A673 (cell line): ENCODE data around the gene ZNF500. TPM values are rescaled to one million over a fixed set of nuclear protein-coding genes. Genes with fewer than 3 reads are reported as not detected.
A peak's percentile ranks its signal among the peaks of the same experiment; 100 is the strongest.

Experiments used
- BruUV-seq: library from RNA; stranded (reverse); fragments of 400-500 nt; replicated peaks from 2 replicates; lab custom pipeline; 2021; lab: Mats Ljungman, UMichigan
- CTCF ChIA-PET: fragments of 300-600 bp; sonication (Branson Sonifier 250); formaldehyde crosslinking; loops from one replicate; lab custom pipeline; 2022; ENCODE audit warnings: antibody characterized with exemption; lab: Charles Lee
- POLR2A ChIA-PET: fragments of 300-600 bp; sonication (Branson Sonifier 250); formaldehyde crosslinking; loops from one replicate; lab custom pipeline; 2022; ENCODE audit warnings: antibody characterized with exemption; ENCODE audit not compliant: low non-redundant PET; lab: Charles Lee
- DNase-seq: peaks from one replicate; pipeline ENCODE4 v3.0.0-alpha.2; 2015; ENCODE audit warnings: low spot score
- H3K27ac ChIP-seq: fragments of 200-600 bp; sonication (generic); 2 replicates; pipeline ENCODE4 v1.5.1; 2016; ENCODE audit warnings: mixed run types, low read depth, mild to moderate bottlenecking, mixed read lengths, antibody characterized with exemption, low read length; ENCODE audit not compliant: poor library complexity, severe bottlenecking
- H3K27me3 ChIP-seq: fragments of 200-600 bp; sonication (generic); replicated peaks from 2 replicates; pipeline ENCODE4 v1.6.1; 2017; ENCODE audit warnings: mixed run types, low read depth, mild to moderate bottlenecking, mixed read lengths, antibody characterized with exemption, low read length; ENCODE audit not compliant: insufficient read depth, poor library complexity
- H3K36me3 ChIP-seq: fragments of 200-600 bp; sonication (generic); 2 replicates; pipeline ENCODE4 v1.6.1; 2016; ENCODE audit warnings: mixed run types, mild to moderate bottlenecking, mixed read lengths, antibody characterized with exemption, low read length; ENCODE audit not compliant: insufficient read depth, poor library complexity, severe bottlenecking
- H3K4me1 ChIP-seq: fragments of 200-600 bp; sonication (generic); 2 replicates; pipeline ENCODE4 v1.6.1; 2017; ENCODE audit warnings: mixed run types, mild to moderate bottlenecking, mixed read lengths, antibody characterized with exemption, low read length; ENCODE audit not compliant: insufficient read depth, poor library complexity, severe bottlenecking
- H3K4me3 ChIP-seq: fragments of 200-600 bp; sonication (generic); 2 replicates; pipeline ENCODE4 v1.5.1; 2016; ENCODE audit warnings: low read depth, mixed run types, mild to moderate bottlenecking, mixed read lengths, low read length; ENCODE audit not compliant: poor library complexity, severe bottlenecking
- H3K9me3 ChIP-seq: fragments of 200-600 bp; sonication (generic); 2 replicates; pipeline ENCODE4 v1.6.1; 2016; ENCODE audit warnings: mixed run types, low read depth, mild to moderate bottlenecking, mixed read lengths, antibody characterized with exemption, low read length; ENCODE audit not compliant: poor library complexity, severe bottlenecking
- CTCF ChIP-seq: fragments of 300-800, 200-600 bp; sonication (generic); conservative IDR thresholded peaks from 2 replicates; pipeline ENCODE4 v1.5.1; 2017; ENCODE audit warnings: low read depth, mild to moderate bottlenecking, antibody characterized with exemption, low read length, moderate library complexity, mixed read lengths
- EZH2 ChIP-seq: fragments of 200-600 bp; sonication (generic); IDR thresholded peaks from 2 replicates; pipeline ENCODE4 v1.6.1; 2017; ENCODE audit warnings: borderline replicate concordance, low read depth, mild to moderate bottlenecking, mixed read lengths, antibody characterized with exemption, low read length; ENCODE audit not compliant: poor library complexity, severe bottlenecking
- intact Hi-C: fragments of 100-400 bp; cut with micrococcal nuclease; formaldehyde crosslinking; loops from one replicate; pipeline ENCODE4 v1.10.0; 2022; ENCODE audit not compliant: unreplicated experiment
- total RNA-seq: library from RNA; stranded (reverse); gene quantifications from 2 replicates; pipeline ENCODE4 v1.2.3, GENCODE V29; 2021

ZNF500 gene
- total RNA-seq, 1 experiment from 2014 or later = 16.8 TPM

DNA sequence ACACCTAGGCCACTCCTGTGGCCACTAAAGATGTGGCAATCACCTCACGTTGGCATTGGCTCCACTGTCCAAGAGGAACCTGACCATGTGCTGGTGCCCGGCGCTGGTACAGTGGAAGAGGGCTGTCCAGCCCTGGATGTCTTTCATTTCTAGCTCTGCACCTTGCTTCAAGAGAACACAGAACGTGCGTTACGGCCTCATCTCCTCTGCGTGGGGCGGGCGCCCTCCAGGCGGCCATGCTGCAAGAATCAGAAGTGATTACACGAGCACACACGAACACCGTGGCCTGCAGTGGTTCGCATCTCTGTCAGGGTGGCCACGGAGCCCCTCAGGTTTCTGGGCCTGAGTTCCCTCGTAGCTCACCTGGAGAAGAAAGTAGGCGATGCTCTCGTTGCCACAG, 40.3 kb downstream of the ZNF500 start:
- H3K27ac ChIP-seq = no peak overlapping the region
- no peak for TF ChIP-seq EZH2
- ChIA-PET POLR2A (no interaction called here), CTCF (no interaction called here)
- BruUV-seq = no TSS peak
- no peaks in the 10 kb centered on the region for H3K9me3 ChIP-seq
- H3K4me3 ChIP-seq = no peak overlapping the region
- intact Hi-C loops = no loop called here
- peaks cover 17% of the 10 kb centered on the region for H3K36me3 ChIP-seq
- H3K27me3 ChIP-seq = no peaks in the 10 kb centered on the region
- no peaks in the 10 kb centered on the region for H3K4me1 ChIP-seq
- DNase-seq = no peak

DNA sequence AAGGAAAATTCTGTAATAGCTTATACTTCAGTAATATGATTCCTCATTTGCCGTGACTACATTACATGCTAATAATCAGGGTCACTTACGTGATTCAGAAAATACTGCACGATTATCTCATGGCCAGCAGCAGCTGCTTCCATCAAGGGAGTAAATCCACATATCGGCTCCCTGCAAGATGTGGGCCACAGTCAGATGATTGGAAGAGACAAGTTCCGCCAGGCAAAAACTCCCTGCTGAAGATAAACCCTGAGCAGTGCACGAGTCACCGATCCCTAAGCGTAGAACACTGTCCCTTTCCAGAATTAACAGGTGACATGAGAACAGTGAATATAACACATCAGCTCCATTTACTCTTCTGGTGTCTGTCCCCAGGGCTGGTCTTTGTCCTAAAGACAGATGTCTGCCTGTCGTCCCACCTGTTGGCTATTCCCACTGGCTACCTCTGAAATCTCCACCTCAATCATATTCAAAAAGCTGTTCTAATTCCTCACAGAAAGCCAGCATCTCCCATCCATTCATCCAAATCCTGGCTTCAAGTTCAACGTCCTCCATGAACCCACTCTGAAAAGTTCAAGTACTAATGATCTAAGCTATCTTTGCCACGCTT, 42.2 kb downstream of the ZNF500 start:
- Histone ChIP-seq H3K27me3 (no peaks in the 10 kb centered on the region), H3K36me3 (peaks cover 15% of the 10 kb centered on the region), H3K9me3 (no peaks in the 10 kb centered on the region), H3K4me1 (no peaks in the 10 kb centered on the region), H3K4me3 (no peak overlapping the region), H3K27ac (no peak overlapping the region)
- TF ChIP-seq CTCF (no peak), EZH2 (no peak)
- CTCF ChIA-PET = no interaction called here
- intact Hi-C loops = no loop called here
- POLR2A ChIA-PET = no interaction called here
- DNase-seq = no peak
- no TSS peak for BruUV-seq

DNA sequence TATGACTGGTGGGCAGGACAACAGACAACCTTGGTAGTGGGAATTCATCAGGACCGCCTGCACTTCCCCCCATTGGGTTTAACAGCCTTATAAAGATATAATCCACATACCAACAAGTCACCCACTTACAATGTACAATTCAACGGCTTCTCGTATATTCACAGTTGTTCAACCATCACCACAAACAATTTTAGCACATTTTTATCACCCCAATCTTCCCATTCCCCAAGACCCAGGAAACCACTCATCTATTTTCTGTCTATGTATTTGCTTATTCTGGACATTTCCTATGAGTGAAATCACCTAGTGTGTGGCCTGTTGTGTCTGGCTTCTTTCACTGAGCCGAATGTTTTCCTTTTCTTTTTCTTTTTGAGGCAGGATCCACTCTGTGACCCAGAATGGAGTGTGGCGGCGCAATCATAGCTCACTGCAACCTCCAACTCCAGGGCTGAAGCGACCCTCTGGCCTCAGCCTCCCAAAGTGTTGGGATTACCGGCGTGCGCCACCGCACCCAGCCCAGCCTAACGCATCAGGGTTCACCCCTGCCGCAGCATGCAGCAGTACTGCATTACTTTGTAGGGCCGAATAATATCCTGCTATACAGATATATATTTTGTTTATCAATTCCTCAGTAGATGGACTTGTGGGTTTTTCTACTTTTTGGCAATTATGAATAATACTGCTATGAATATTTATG, 43.7 kb downstream of the ZNF500 start:
- Histone ChIP-seq H3K36me3 (peaks cover 10% of the 10 kb centered on the region), H3K4me1 (no peaks in the 10 kb centered on the region), H3K4me3 (no peak overlapping the region), H3K27me3 (no peaks in the 10 kb centered on the region), H3K27ac (no peak overlapping the region), H3K9me3 (no peaks in the 10 kb centered on the region)
- intact Hi-C loops = no loop called here
- no peak for TF ChIP-seq EZH2
- DNase-seq = no peak
- ChIA-PET POLR2A (no interaction called here), CTCF (no interaction called here)
- BruUV-seq = no TSS peak

- POLR2A ChIA-PET = no interaction called here
- CTCF ChIA-PET = no interaction called here
- Histone ChIP-seq H3K27ac (peak overlapping the region; percentile 50), H3K27me3 (no peaks in the 10 kb centered on the region), H3K4me1 (no peaks in the 10 kb centered on the region), H3K36me3 (peaks cover 6% of the 10 kb centered on the region), H3K9me3 (no peaks in the 10 kb centered on the region), H3K4me3 (no peak overlapping the region)
- TF ChIP-seq EZH2 = no peak
- TF ChIP-seq CTCF = no peak
- no TSS peak for BruUV-seq
- intact Hi-C loops = no loop called here
- DNase-seq = no peak
Observed at GRCh38 chr16:4718466-4718865, 48.5 kb downstream of the ZNF500 start.
